Endothelial cell (in vitro differentiated cells): ENCODE measurements around the gene NPAS2. TPM values are rescaled to one million over a fixed set of nuclear protein-coding genes. Genes with fewer than 3 reads are reported as not detected.
A peak's percentile ranks its signal among the peaks of the same experiment; 100 is the strongest.

Experiments
- DNase-seq: peaks from one replicate; pipeline ENCODE4 v3.0.0; 2021; ENCODE audit warnings: low spot score
- H3K27ac Mint-ChIP-seq: one replicate; pipeline ENCODE4 v1.8.0; 2021; ENCODE audit warnings: mixed read lengths, inconsistent platforms; ENCODE audit not compliant: unreplicated experiment
- H3K27me3 Mint-ChIP-seq: one replicate; pipeline ENCODE4 v1.8.0; 2021; ENCODE audit warnings: mild to moderate bottlenecking, moderate library complexity, mixed read lengths, inconsistent platforms; ENCODE audit not compliant: unreplicated experiment
- H3K36me3 Mint-ChIP-seq: one replicate; pipeline ENCODE4 v1.8.0; 2021; ENCODE audit warnings: mild to moderate bottlenecking, low read depth, mixed read lengths, inconsistent platforms; ENCODE audit not compliant: unreplicated experiment
- H3K4me1 Mint-ChIP-seq: one replicate; pipeline ENCODE4 v1.8.0; 2021; ENCODE audit warnings: mild to moderate bottlenecking, mixed read lengths, inconsistent platforms; ENCODE audit not compliant: unreplicated experiment
- H3K4me3 Mint-ChIP-seq: one replicate; pipeline ENCODE4 v1.8.0; 2021; ENCODE audit warnings: mild to moderate bottlenecking, mixed read lengths, inconsistent platforms; ENCODE audit not compliant: unreplicated experiment
- H3K9me3 Mint-ChIP-seq: one replicate; pipeline ENCODE4 v1.8.0; 2021; ENCODE audit warnings: mixed read lengths, inconsistent platforms; ENCODE audit not compliant: unreplicated experiment
- CTCF ChIP-seq: fragments of 200-600 bp; sonication (generic); IDR thresholded peaks from one replicate; pipeline ENCODE4 v1.5.0; 2021; ENCODE audit warnings: antibody characterized with exemption; ENCODE audit not compliant: unreplicated experiment
- long read RNA-seq: library from polyadenylated mRNA; unstranded; transcript quantifications from one replicate; pipeline ENCODE4 v2.0.0, GENCODE V29; 2020; ENCODE audit not compliant: unreplicated experiment
- total RNA-seq: library from RNA; stranded (reverse); fragmentation: NEBNext Ultra II Directional; extraction: Animal tissue kit (Norgen Biotek cat#: 25700); gene quantifications from one replicate; pipeline ENCODE4 v1.2.1, GENCODE V29; 2021; ENCODE audit not compliant: unreplicated experiment

The NPAS2 gene
- total RNA-seq: 70.1 TPM
- long read RNA-seq, partial matches to known transcripts: 3 of 5 reads
- long read RNA-seq, other reads (novel, unspliced or antisense): 2 of 5 reads

- peak within 1 kb of the TSS; percentile 64 for H3K27ac Mint-ChIP-seq
- peaks cover 29% of the 10 kb centered on the region for H3K36me3 Mint-ChIP-seq
- peaks cover 31% of the 10 kb centered on the region for H3K4me1 Mint-ChIP-seq
- peak within 1 kb of the TSS; percentile 95 for H3K4me3 Mint-ChIP-seq
- TF ChIP-seq CTCF: no peak
- H3K27me3 Mint-ChIP-seq: peaks cover 7% of the 10 kb centered on the region
- no peaks in the 10 kb centered on the region for H3K9me3 Mint-ChIP-seq
- peak; percentile 53 for DNase-seq
Measured at GRCh38 chr2:100819370-100820272, at the start of gene NPAS2. Gene NPAS2 (plus strand): TSS chr2:100820139. CDS start chr2:100904755, 84,616 bp downstream.

GRCh38 chr2:100771125-100771524 lies 48.8 kb upstream of the NPAS2 start:
- TF ChIP-seq CTCF: no peak
- H3K4me3 Mint-ChIP-seq: no peak overlapping the region
- H3K27me3 Mint-ChIP-seq: no peaks in the 10 kb centered on the region
- H3K4me1 Mint-ChIP-seq: no peaks in the 10 kb centered on the region
- no peak overlapping the region for H3K27ac Mint-ChIP-seq
- no peaks in the 10 kb centered on the region for H3K36me3 Mint-ChIP-seq
- no peaks in the 10 kb centered on the region for H3K9me3 Mint-ChIP-seq
- no peak for DNase-seq

GRCh38 chr2:100773538-100773937 lies 46.4 kb upstream of the NPAS2 start:
- no peak for DNase-seq
- TF ChIP-seq CTCF: no peak
- Mint-ChIP-seq H3K9me3 (no peaks in the 10 kb centered on the region), H3K27ac (no peak overlapping the region), H3K36me3 (no peaks in the 10 kb centered on the region), H3K27me3 (peaks cover 2% of the 10 kb centered on the region), H3K4me1 (no peaks in the 10 kb centered on the region), H3K4me3 (no peak overlapping the region)

GRCh38 chr2:100776445-100776844 lies 43.5 kb upstream of the NPAS2 start:
- Mint-ChIP-seq H3K4me3 (no peak overlapping the region), H3K9me3 (no peaks in the 10 kb centered on the region), H3K27me3 (peaks cover 5% of the 10 kb centered on the region), H3K4me1 (peaks cover 8% of the 10 kb centered on the region), H3K27ac (no peak overlapping the region), H3K36me3 (no peaks in the 10 kb centered on the region)
- no peak for TF ChIP-seq CTCF
- no peak for DNase-seq
